EL (cell line): ENCODE measurements around the gene PANK4.
A peak's percentile ranks its signal among the peaks of the same experiment; 100 is the strongest.

ENCODE experiments used
- DNase-seq: peaks from one replicate; pipeline ENCODE4 v3.0.0-alpha.2; 2016

PANK4 gene

DNA sequence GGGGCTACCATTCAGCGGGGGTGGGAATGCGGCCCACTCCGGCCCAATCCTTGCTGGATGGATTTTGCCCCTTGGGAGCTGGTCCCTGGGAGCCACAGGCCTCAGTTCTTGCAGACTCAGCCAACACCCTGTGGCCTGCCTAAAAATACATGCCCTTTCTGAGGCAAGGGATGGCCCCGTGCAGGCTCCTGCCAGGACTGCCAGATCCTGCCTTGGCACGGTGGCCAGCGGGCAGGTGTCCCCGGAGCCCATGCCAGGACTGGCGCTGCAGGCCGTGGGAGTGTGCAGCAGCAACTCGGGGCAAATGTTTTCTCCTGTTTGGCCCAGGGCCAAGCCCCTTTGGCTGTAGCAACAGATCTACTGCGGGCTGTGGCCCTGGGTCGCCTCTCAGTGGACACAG lies 1.6 kb upstream of the PANK4 start:
- no peak for DNase-seq

DNA sequence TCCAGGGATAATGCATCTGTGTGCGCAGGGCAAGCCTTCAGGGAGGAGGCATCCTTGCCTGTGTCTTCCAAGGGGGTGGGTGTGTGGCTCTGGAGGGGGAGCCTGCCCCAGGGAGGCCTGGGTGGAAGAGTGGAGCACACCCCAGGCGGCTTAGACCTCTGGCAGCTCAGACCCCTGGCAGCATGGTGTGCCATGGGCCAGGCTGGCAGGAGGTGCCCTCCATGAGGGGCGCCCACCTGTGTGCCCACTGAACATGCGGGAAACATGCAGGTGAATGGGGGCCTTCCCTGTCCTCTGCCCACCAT lies 1.1 kb upstream of the PANK4 start:
- DNase-seq: no peak

DNA sequence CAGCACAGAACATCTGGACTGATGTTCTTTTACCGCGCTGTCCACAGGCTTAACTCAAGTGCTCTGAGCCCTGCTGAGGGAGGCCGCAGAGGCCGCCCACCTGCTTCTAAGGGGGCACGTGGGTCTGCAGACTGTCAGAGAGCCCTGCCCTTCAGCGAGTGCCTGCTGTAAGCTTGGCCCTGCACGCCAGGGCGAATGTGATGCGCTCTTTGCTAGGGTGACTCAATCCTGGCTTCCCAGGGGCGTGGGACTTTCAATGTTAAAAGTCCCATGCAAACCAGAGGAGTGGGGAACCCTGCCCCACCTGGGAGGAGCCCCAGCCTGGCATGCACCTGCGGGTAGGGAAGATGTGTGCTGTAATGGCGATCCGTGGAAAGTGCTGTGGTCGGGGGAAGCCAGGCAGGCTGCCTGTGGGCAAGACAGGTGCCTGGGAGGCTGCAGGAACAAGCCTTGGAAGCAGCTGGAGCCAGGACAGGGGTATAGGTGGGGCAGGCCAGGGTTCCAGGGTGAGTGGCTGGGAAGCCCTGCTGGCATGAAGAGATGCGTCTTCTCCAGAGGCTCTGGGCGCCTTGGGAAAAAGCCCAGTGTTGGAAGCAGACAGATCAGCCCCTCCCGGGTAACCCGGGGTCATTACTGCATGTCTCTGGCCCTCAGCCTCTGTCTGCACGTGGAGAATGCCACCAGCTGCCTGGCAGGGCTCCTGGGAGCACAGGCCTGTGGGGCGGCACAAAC lies 594 bp upstream of the PANK4 start:
- DNase-seq: peak; percentile 66

DNA sequence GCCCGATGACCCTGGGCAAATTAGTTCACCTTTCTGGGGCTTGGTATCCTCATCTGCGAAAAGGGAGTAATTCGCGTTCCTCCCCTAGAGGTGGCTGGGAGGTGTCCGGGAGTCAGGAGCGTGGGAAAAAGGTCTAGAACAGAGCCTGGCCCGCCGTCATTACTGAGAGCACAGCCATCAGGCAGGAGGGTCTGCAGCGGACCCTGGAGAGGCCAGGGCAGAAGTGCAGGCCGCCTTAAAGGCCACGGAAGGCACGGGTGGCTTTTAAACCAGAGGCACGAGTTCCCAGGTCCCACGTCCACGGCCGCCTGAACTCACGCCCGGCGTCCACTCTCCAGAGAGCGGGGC lies 850 bp downstream of the PANK4 start:
- DNase-seq: no peak

DNA sequence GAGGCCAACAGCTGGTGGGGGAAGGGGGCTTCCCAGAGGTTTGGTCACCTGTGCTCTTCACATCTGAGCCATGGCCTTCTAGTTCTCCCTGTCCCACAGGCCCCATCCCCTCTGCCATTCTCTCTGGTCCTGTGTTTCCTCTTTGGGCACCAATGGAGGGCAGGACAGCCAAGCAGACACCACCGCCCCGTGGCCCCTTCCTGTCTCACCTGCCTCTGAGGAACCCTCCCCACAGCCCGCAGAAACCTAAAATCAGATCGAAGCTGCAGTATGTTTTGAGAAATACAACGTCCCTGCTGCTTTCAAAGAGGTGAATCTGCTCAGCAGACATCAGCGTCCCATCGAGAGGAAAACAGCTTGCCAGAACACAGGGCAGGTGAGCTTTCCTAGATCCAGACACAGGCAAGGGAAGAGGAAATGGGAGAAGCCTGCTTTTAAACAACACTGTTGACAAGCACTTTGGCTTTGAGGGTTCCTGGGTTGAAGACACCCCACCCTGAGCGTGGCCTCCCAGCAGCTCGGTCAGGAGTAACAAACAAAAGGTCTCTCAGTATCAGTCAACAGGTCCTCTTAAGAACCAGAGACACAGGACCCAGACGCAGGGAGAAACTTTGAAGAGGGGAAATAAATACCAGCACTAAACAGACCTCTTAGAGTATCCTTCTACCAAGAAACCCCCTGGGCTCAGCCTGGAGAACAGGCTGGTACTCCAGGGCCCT lies 2.3 kb downstream of the PANK4 start:
- no peak for DNase-seq

DNA sequence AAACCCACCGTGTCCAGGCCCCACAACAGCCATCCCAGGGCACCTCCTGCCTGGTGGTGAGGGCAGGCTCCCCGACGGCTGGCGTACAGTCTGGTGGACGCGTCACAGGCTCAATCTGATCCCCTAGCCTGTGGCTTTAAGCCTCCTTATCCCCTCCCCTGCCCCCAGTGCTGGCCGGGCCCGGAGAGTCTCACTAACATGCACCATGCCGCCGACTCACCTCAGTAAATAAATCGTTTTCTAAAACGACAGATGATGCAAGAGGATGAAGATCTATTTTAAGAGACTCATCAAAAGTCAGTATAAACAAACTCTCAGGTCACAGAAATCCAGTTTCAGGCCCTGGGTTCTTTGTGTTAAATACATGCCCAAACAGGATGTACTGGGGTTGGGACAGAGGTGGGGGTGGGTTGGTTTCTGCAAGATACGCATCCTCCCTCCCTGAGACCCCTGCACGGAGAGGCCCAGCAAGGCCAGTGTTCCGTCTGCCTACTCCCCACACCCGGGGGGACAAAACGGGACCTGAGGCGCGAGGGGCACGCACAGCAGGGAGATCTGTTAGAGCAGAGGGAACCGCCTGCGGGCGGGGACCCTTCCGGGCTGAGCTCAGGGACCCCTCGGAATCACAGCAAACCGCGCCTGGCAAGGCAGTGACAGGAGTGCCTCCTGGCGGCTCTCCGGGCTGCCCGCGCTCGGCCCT lies 3.1 kb downstream of the PANK4 start:
- DNase-seq: no peak

DNA sequence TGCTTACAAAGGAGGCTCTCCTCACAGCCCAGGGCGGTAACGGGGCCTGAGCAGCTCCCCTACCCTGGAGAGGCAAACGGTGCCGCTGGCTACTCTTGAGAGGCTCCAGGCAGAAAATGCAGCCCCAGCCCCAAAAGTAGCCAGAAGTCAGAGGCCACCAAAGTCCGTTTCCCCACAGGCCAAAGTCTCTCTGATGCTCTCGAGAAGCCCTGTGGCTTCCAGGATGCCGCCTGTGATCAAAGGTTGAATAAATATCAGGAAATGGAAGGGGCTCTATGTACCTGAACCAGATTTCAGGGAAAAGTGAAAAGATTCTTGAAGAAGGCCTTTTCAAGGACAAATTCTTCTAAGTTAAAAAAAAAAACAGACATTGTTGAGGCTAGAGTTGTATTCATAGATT lies 4.2 kb downstream of the PANK4 start:
- no peak for DNase-seq

DNA sequence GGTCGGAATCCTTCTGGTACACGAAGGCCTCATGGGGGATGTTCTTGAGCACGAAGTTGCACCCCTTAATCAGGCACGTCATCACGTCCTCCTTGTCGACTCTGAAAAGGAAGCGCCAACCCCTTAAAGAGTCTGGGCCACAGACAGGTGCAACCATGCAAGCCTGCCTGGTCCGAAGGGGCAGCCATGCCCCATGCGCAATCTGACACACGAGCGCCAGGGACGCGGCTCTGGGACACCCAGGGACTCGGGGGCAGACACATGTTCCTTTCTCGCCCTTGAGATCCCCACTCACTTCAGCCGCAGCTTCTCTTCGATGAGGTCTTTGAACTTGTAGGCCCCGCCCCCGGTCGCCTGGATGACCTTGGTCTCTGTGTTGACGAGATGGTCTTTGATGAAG lies 5.6 kb downstream of the PANK4 start:
- no peak for DNase-seq

DNA sequence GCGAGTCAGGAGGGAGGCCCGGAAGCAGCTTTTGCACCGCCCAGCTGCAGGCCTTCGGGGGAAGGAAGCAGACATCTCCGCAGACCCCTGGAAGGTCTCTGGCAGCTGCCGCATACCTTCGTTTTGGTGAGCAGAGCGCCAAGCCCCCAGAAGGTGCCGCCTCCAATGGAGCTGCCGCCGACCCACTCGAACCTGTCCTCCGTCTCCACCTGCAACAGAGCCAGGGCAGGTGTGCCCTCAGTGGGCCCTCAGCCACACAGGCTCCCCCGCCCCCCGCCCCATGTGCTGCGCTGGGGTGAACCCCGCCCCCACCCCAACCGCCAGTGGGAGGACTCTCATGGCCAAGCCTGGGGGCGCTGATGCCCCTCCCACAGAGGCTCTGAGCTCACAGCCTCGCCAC lies 6.2 kb downstream of the PANK4 start:
- DNase-seq: no peak

DNA sequence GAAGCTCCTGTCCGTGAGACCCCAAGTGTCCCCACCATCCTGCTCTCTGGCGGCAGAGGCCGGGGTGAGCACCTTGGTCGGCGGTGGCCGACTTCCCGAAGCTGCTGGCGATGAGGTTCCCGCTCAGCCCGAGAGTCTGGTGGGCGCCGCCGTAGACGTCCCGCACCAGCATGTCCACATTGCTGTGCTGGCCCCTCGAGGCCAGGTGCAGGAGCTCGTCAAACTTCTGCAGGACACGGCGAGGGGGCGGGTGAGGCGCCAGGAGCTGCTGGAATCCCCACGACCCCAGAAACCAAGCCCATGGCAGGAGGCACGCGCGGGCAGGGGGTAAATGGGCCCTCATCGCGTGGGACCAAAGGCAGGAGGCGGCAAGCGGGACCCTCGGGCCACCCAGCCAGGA lies 6.7 kb downstream of the PANK4 start:
- no peak for DNase-seq

DNA sequence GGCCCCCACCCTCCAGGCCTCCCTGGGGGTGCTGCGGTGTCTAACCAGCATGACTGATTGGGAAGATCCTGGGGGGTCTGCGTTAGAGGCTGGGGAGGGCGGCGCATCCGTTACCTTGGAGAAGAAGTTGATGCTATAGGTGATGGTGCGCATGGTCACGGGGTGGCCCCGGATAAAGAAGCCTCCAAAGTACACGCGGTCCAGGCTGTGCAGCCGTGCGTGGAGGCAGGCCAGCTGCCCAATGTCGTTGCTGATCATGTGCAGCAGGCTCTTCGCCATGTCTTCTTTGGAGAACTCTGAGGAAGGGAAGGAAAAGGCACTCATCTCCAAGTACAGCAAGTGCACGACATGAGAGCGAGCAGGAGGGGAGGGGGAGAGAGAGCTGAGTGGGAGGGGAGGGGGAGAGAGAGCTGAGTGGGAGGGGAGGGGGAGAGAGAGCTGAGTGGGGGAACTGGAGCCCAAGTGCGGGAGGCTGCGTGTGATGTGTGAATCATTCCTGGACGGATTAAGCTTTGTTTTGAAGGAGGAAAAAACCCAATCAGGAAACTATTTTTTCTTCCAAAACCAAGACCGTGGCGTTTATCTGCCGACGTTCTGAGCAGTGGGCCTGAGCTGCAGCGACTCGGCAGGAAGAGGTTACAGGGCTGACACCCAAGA lies 7.2 kb downstream of the PANK4 start:
- no peak for DNase-seq

DNA sequence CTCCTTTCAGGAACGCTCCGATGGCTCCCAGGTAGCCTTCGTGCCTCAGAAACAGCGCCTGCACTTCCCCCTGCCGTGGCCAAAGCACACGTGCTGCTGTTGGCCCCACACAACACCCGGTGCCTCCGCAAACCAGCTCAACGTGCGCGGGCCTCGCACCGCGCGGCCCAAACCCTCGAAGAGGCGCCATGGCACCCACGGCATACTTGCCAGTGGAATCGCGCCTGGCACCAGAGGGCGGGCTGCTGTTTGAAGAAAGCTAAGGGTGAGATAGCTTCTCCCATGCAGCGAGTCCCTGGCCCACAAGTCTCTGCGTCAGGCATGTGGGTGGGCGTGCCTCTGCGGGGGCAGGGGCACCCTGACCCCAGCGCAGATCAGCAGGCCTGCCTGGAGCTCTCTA lies 7.9 kb downstream of the PANK4 start:
- no peak for DNase-seq

DNA sequence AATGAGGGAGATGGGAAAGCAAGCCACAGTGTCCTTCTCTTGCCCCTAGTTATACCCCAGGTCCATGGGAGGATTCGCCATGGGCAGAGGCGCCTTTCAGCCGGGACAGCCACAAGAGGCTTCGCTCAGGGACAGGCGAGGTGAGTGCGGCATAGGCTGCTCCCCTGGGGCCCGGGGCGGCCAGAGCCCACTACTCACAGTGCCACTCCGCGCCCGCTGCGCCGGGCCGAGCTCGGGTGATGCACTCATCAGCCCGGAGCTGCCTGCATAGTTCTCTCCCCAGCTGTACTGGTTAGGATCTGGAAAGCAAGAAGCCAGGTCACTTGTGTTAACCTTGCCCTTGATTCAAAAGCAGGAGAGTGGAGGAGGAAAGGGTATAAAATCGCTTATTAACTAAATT lies 8.4 kb downstream of the PANK4 start:
- no peak for DNase-seq

DNA sequence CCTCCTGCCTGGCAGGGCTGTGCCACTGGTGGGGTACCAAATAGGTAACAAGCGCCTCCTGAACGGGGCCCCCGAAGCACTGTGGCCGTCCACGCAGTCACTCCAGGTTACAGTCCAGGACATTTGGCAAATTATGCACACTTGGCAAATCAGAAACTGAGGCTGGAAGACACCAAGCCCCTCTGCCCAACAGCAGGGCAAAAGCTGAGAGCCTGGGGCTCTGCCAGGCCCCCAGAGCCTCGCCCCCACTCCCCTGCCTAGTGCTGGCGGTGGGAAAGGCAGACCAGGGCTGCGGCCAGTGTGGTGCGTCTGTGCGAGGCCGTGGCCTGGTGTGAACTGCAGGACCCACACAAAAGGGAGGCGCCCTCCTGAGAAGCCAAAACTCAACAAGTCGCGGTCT lies 9.4 kb downstream of the PANK4 start:
- DNase-seq: no peak

DNA sequence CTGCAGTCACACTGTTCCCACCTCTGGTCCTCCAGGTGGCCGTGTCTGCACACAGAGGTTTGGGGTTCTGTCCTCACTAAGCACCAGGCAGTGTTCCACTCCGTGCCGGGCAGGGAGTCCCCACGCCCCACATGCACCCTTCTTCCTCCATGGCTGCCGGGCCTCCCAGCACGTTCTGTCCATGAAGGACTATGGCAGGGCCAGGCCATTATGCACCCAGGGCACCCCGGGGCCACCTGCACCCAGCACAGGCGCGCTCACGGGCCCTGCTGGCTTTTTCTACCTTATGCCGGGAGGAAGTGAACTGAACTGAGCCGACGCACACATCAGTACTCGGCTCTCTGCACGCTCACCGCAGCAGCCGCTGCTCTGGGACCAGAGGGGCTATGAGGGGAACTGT lies 10.3 kb downstream of the PANK4 start:
- no peak for DNase-seq

DNA sequence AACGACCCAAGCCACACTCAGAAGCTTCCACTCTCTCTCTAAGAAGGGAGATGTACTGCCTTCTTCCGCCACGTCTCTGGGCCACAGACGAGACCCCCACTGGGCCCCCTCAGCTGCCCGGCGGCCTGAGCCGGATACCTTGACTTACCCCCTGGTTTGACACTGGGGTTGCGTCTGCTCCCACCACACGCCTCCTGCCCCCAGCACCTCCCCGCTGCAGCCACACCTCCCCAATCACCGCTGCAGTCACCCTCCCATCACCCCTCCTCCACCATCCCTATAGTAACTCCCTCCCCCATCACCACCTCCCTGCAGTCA lies 10.7 kb downstream of the PANK4 start:
- no peak for DNase-seq

DNA sequence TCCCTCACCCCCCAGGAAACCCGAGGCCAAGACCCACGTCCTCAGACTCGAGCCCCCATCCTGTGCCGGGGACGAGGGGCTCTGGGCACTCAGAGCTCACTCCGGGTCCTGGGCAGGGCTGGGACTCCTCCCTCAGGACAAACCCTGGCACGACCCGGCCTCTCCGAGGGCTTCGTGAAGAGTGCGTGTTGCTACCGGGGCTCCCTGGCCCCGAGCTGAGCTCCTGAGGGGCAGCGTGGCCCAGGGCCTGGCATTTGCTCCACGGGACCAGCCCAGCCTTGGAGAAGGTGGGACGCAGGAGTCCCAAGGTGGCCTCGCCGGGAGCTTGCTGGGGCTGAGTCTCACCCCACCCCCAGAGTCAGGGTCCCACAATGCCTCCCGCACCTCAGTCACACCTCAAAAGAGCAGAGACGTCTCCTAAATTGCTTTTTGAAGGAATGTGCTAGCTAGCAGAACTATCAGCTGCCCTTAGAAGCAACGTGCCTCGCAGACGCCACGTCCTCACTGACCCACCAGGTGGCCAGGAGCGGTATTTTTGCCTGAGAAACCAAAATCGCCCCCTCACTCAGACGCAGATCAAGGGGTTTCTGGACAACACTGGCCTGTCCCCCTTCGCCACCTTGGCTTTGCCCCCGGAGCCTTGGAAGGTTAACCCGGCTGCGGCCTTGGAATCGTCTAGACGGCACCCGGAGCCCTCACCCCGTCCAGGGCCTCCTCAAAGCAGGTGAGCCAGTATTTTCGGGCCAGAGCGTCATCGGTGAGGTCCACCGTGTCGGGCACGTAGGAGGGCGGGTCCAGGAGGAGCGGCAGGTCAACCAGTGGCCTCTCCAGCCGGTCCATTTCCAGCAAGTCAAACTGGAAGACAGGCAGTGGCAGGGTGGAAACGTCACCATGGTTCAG lies 11.3 kb downstream of the PANK4 start:
- DNase-seq: no peak

DNA sequence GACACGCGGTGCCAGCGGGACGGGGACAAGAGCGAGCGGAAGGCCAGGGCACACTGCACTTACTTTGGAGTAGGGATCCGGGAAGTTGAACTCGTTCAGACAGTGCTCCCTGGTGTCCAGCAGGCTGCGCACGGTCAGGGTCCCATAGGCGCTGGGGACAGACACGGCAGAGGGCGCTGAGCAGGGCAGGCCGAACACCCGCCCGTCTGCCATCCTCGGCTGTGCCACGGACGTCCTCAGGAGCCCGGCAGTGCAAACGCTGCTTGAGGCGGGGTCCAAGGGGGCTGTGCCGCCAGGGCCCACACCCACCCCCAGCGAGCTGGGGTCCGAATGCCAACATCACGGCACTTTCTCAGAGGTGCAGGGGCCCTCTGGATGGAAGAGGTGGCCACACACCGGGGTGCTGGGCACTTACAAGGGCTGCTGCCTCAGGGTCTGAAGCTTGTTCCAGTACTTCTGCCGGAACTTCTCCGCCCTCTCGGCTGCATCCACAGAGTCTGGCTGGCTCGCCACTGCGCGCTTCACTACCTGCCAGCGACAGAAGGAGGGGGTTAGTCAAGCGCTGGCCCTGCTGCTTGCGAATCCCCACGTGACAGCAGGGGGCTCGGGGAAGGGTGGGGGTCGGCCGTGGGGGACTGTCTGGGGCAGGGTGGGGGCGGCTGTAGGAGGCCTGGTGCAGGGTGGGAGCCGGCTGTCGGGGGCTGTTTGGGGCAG lies 12.3 kb downstream of the PANK4 start:
- DNase-seq: no peak

DNA sequence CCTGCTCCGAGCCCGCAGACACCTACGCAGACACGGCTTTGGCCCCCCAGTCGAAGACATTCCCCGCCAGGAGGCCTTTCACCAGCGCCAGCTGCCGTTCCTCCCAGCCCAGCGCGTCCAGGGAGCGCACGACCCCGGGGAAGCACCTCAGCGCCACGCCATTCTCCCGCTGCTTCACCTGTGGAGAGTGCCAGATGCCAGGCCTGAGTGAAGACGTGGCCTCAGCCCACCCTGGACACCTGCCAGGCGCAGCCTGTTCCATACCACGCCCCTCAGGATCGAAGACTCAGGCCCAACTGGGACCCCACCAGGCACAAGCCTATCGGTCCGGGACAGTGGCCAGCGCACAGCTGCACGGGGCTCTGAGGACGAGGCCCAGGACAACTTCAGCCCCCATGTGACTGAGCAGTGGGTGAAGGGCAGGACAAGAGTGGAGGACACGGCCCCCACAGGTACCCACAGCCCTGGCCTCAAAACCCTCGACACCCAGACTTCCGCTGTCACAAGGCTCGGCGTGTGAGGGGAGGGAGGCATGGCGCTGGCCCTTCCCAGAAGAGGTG lies 13.5 kb downstream of the PANK4 start:
- no peak for DNase-seq

DNA sequence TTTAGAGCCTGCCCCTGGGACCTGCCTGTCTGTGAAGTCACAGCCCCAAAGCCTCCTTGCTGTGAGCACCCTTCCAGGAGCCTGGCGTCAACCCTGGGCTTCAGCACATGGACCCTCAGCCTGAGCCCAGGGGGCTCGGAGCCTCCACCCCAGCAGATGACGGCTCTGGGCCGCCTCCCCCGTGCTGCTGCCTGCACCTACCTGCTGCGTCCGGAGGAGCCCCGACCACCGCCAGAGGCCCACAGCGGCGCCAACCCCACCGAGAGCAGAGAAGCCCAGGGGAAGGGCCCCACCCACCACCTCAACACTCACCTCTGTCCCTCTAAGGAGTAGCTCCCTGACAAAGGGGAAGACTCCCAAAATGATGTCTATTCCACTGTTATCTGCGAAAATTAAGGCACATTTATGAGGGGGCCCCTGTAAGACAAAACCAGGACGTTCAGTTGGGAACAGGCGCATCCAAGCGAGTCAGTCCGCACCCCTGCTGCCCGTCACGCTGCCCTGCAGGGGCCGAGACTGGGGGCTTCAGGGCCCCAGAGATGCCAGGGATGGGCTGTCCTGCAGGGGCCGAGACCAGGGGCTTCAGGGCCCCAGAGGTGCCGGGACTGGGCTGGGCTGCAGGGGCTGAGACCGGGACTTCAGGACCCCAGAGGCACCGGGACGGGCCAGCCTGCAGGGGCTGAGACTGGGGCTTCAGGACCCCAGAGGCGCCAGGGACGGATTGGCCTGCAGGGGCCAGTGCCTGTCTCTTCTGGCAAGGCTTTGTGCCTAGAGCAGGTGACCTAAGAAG lies 15.8 kb downstream of the PANK4 start:
- DNase-seq: no peak

DNA sequence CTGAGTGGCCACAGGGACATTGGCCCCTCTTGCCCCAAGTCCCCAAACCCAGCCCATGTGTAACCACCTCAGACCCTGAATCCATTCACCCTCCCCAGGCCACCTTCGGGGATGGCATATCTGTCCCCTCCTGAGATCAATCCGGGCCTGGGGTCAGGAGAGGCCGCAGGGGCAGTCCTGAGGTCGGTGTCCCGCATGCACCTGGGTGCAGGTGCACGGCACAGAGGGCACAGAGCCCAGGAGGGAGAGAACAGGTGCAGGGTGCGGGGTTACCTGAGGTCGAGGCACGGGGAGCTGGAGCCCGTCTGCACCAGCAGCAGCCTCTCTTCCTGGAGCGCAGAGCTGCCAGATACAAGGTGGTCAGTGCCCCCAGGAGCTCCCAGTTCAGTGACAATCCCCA lies 16.8 kb downstream of the PANK4 start:
- no peak for DNase-seq
